ENCODE measurements around the gene HECTD2. TPM values are rescaled to one million over a fixed set of nuclear protein-coding genes. Genes with fewer than 3 reads are reported as not detected.
"Not testable (repeated sequence)": the region's sequence is repeated elsewhere in the genome, so short reads cannot be mapped to it uniquely, and the experiment has no call there.

HECTD2 gene, protein sequence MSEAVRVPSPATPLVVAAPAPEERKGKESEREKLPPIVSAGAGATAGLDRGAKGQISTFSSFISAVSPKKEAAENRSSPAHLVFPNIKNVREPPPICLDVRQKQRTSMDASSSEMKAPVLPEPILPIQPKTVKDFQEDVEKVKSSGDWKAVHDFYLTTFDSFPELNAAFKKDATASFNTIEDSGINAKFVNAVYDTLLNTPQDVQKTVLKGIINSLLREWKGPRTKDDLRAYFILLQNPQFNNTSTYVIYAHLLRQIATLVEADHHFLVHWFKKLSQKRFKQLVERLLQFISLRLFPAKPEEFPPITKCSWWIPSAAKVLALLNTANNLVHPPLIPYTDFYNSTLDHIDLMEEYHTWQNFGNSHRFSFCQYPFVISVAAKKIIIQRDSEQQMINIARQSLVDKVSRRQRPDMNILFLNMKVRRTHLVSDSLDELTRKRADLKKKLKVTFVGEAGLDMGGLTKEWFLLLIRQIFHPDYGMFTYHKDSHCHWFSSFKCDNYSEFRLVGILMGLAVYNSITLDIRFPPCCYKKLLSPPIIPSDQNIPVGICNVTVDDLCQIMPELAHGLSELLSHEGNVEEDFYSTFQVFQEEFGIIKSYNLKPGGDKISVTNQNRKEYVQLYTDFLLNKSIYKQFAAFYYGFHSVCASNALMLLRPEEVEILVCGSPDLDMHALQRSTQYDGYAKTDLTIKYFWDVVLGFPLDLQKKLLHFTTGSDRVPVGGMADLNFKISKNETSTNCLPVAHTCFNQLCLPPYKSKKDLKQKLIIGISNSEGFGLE
- 10.9 and 17.8 TPM in 2 replicates for total RNA-seq (ENCODE audit: low replicate concordance)

DNA sequence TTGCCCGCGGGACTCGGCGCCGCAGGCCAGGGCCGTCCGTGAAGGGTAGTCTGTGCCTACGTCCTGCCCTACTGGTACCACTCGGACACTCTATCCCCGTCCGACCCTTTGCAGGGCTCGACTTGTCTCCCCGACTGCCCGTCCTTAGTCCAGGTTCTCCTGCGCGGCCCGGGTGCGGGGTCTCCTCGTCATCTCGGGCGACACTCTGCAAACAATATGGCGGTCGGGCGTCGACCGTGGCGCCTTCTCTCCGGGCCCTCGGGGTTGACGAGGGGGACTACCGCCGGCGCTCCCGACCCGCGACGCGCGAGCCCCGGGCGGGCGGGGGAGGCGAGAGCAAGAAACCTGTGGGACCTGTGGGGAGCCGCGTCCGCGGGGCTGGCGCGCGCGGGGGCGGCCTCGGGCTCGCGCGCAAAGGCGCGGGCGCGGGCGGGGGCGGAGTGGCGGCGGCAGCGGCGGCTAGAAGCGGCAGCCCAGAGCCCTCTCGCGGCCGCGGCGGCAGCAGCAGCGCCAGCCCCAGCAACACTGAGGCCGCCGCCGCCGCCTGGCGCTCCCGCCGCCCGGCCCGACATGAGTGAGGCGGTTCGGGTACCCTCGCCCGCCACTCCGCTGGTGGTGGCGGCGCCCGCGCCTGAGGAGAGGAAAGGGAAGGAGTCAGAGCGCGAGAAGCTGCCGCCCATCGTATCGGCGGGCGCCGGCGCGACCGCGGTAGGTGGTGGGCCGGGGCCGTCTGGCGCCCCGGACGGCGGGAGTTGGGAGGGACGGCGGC is at the start of gene HECTD2:
TSS of gene HECTD2 (plus strand) at position 476 of the 769 bp plus-strand sequence. CDS start at position 571, 95 bp downstream.
- DNase-seq (ENCODE audit: low read depth), result peak; percentile 62
- peak within 1 kb of the TSS; percentile 81 for H3K4me3 ChIP-seq (ENCODE audit: low read depth, low read length)
- TF ChIP-seq, protein P1, sequence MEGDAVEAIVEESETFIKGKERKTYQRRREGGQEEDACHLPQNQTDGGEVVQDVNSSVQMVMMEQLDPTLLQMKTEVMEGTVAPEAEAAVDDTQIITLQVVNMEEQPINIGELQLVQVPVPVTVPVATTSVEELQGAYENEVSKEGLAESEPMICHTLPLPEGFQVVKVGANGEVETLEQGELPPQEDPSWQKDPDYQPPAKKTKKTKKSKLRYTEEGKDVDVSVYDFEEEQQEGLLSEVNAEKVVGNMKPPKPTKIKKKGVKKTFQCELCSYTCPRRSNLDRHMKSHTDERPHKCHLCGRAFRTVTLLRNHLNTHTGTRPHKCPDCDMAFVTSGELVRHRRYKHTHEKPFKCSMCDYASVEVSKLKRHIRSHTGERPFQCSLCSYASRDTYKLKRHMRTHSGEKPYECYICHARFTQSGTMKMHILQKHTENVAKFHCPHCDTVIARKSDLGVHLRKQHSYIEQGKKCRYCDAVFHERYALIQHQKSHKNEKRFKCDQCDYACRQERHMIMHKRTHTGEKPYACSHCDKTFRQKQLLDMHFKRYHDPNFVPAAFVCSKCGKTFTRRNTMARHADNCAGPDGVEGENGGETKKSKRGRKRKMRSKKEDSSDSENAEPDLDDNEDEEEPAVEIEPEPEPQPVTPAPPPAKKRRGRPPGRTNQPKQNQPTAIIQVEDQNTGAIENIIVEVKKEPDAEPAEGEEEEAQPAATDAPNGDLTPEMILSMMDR (IDR thresholded peaks at IDR 0.05; ENCODE audit: insufficient read depth, low read length), result peak; percentile 39

DNA sequence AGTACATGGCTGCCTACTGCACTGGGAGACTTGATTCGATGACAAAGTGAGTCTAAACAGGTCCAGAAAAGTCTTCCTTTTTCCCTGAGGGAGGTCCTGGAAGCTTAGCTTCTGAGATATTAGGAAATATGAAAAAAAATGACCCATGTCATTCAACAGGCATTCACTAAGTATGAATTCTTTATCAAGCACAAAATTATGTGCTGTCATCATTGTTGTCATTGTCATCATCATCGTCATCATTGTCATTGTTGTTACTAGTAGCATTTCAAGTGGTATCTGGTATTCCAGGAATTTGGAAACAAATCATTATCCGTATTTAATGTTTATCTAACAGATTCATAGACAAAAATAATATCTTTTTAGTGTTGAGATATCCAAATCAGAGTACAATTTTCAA is 49.7 kb upstream of the HECTD2 start:
- H3K4me3 ChIP-seq (ENCODE audit: low read depth, low read length), result no peak overlapping the region
- DNase-seq (ENCODE audit: low read depth), result no peak
- TF ChIP-seq, protein P1 (IDR thresholded peaks at IDR 0.05; ENCODE audit: insufficient read depth, low read length), result no peak

DNA sequence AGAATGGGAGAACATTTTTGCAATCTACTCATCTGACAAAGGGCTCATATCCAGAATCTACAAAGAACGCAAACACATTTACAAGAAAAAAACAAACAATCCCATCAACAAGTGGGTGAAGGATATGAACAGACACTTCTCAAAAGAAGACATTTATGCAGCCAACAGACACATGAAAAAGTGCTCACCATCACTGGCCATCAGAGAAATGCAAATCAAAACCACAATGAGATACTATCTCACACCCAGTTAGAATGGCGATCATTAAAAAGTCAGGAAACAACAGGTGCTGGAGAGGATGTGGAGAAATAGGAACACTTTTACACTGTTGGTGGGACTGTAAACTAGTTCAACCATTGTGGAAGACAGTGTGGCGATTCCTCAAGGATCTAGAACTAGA is 44.6 kb upstream of the HECTD2 start:
- H3K4me3 ChIP-seq (ENCODE audit: low read depth, low read length); DNase-seq (ENCODE audit: low read depth): not testable (repeated sequence)

DNA sequence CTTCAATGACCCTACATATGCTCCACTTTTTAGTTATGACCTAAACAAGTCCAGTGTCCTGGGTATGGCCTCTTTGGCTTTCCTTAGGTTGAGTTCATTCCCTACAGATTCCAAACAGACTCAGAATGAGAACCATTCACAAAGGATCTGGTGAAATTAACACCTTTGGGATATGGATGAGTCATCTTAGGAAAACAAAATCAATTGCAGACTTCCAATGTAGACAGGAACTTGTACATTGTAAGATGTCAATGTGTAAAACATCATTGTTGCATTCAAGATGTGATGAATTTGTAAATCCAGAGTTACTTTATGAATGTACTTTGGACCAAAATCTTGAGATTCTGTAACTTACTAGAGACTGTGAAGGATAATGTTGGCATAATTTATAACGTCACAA is 43.4 kb upstream of the HECTD2 start:
- TF ChIP-seq, protein P1 (IDR thresholded peaks at IDR 0.05; ENCODE audit: insufficient read depth, low read length), result no peak
- no peak for DNase-seq (ENCODE audit: low read depth)

DNA sequence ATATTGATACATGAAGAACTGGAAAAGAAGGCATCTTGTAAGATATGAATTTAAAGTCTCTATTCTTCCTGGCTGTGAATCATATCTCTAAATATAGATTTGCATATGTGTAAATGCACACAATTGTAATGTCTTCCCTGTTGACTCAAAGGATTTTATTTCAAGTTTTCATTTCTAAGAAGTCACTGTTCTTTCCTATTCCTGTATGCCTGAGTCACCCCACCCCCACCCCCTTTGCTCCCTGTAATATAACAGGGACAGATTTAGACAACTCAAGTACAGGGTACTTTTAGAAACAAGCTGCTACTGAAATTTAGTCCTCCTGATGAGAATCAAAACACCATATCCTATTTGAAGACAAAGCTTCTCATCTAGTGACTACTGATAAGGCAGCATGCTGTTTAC is 43.0 kb upstream of the HECTD2 start:
- TF ChIP-seq, protein P1 (IDR thresholded peaks at IDR 0.05; ENCODE audit: insufficient read depth, low read length), result no peak
- no peak overlapping the region for H3K4me3 ChIP-seq (ENCODE audit: low read depth, low read length)
- no peak for DNase-seq (ENCODE audit: low read depth)

More for the DNA sequence above, 43.4 kb upstream of the HECTD2 start:
- no peak overlapping the region for H3K4me3 ChIP-seq (ENCODE audit: low read depth, low read length)

DNA sequence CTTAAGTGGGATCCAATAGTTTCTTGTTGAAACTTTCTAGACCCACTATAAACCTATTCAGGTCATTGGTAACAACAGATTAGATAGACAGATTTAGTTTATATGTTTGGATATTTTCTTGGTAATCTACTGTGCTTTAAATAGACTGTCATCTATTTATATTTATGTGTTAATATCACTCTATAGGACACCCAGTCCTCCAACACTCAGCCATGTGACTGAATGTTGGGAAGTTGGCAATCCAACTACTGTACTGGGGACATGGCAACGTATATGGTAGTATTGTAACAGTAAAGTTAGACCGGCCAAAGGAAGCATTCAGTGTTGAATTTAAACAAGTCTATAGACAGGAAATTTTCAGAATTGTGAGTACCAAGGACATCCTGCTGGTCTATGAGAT is 42.6 kb upstream of the HECTD2 start:
- no peak overlapping the region for H3K4me3 ChIP-seq (ENCODE audit: low read depth, low read length)
- no peak for DNase-seq (ENCODE audit: low read depth)
- TF ChIP-seq, protein P1 (IDR thresholded peaks at IDR 0.05; ENCODE audit: insufficient read depth, low read length), result no peak

Measured in fibroblast of the aortic adventitia (primary cell).